ENCODE results near the gene IFT20. TPM values are rescaled to one million over a fixed set of nuclear protein-coding genes. Genes with fewer than 3 reads are reported as not detected.

Gene IFT20
- total RNA-seq, 2 donors from 2014 or later, result 17.5 to 21.3 TPM

DNA sequence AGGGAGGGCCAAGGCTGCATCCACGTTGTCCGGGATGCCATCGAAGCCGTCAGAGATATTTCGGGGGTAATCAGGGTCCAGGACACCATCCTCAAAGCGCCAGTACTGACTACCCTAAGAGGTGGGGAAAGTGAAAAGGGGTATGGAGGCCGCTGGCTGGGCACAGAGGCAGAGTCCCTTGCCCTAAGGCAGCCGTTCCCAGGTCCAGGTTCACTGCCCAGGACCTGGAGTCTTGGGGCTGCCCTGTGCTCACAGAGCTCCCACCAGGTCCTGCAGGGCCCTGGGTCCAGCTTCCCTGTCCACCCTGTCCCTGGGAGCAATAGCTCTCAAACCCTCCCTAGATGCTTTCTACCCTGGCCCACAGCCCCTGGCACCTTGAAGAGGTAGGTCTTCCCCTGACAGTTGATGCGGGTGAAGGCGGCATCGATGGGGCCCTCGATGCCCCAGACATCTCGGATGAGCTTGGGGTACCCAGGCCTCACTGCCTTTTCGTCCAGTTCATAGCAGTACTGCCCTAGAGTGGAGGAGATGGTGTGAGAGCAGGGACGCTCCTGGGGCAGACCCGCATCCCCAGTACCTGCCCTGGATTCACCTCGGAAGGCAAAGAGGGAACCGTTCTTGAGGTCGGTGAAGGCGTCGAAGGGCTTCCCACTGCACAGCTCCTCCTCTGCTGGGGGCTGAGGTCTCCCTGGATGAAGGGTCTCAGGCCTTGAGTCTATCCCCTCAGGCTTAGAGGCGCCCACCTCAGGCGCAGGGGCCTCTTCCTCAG is 33.8 kb upstream of the IFT20 start:
- Mint-ChIP-seq H3K4me1 (peaks cover 7% of the 10 kb centered on the region), H3K9me3 (no peaks in the 10 kb centered on the region), H3K27ac (no peak overlapping the region), H3K4me3 (no peak overlapping the region), H3K36me3 (ENCODE audit: low read depth) (peaks cover 16% of the 10 kb centered on the region), H3K27me3 (no peaks in the 10 kb centered on the region)
- ATAC-seq (replicated peaks), result no peak

GRCh38 chr17:28368306-28368831 is 33.1 kb upstream of the IFT20 start:
- H3K9me3 Mint-ChIP-seq, result no peaks in the 10 kb centered on the region
- no peak overlapping the region for H3K27ac Mint-ChIP-seq
- ATAC-seq (replicated peaks), result no peak
- peaks cover 3% of the 10 kb centered on the region for H3K4me1 Mint-ChIP-seq
- H3K27me3 Mint-ChIP-seq, result no peaks in the 10 kb centered on the region
- H3K36me3 Mint-ChIP-seq (ENCODE audit: low read depth), result peaks cover 14% of the 10 kb centered on the region
- no peak overlapping the region for H3K4me3 Mint-ChIP-seq

- no peak overlapping the region for H3K4me3 Mint-ChIP-seq
- no peaks in the 10 kb centered on the region for H3K4me1 Mint-ChIP-seq
These were observed 32.5 kb upstream of the IFT20 start for GRCh38 chr17:28367641-28368305.

DNA sequence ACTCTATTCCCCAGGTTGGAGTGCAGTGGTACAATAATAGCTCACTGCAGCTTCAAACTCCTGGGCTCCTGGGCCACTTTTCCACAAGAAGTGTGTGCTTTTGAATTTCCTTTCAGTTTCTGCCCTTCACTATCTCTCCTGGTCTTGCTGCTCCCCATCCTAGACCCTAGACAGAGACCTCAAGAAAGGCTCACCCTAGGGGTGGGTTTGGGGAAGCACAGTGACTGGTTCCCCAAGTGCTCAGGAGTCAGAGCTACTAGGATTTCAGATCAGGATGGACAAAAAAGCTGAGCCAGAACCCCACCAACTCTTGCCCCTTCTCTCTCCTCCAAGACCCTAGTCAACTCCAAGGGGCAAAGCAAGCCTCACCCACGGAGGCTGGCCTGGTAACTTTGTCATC is 31.3 kb upstream of the IFT20 start:
- H3K4me1 Mint-ChIP-seq, result no peaks in the 10 kb centered on the region
- H3K27me3 Mint-ChIP-seq, result no peaks in the 10 kb centered on the region
- no peaks in the 10 kb centered on the region for H3K9me3 Mint-ChIP-seq
- peaks cover 27% of the 10 kb centered on the region for H3K36me3 Mint-ChIP-seq (ENCODE audit: low read depth)
- H3K4me3 Mint-ChIP-seq, result no peak overlapping the region
- peak overlapping the region; percentile 65 for H3K27ac Mint-ChIP-seq
- no peak for ATAC-seq (replicated peaks)

More at GRCh38 chr17:28367641-28368305, 32.5 kb upstream of the IFT20 start:
- peaks cover 17% of the 10 kb centered on the region for H3K36me3 Mint-ChIP-seq (ENCODE audit: low read depth)
- H3K9me3 Mint-ChIP-seq, result no peaks in the 10 kb centered on the region
- no peak for ATAC-seq (replicated peaks)
- no peaks in the 10 kb centered on the region for H3K27me3 Mint-ChIP-seq
- no peak overlapping the region for H3K27ac Mint-ChIP-seq

DNA sequence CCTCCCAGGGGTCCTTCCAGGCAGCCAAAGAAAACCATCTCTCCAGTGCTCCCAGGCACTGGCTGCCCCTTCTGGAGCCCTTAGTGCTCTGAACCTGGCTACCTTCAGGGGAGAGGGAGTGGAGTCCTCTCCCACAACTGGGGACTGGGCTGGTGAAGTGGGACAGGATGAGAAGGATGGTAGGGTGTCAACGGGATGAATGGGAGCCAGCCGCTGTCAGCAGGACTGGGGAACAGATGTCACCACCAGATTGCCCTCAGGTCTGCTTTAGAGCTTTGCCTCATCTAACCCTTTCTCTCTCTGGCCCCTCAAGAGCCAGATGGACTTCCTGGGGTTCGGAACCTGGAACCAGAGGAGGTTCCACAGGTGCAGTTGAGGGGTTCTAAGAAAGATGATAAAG is 30.2 kb upstream of the IFT20 start:
- Mint-ChIP-seq H3K9me3 (no peaks in the 10 kb centered on the region), H3K4me3 (no peak overlapping the region)

GRCh38 chr17:28364665-28365363 is 29.5 kb upstream of the IFT20 start, which contains the start of gene SEBOX:
TSS of gene SEBOX (minus strand) at chr17:28365199. CDS start at chr17:28365151, 48 bp downstream.
- no peak for ATAC-seq (replicated peaks)
- peaks cover 39% of the 10 kb centered on the region for H3K36me3 Mint-ChIP-seq (ENCODE audit: low read depth)
- H3K4me1 Mint-ChIP-seq, result no peaks in the 10 kb centered on the region
- H3K27ac Mint-ChIP-seq, result peak within 1 kb of the TSS; percentile 65
- H3K9me3 Mint-ChIP-seq, result no peaks in the 10 kb centered on the region
- no peak within 1 kb of the TSS for H3K4me3 Mint-ChIP-seq
- H3K27me3 Mint-ChIP-seq, result no peaks in the 10 kb centered on the region

More for the DNA sequence above, 30.2 kb upstream of the IFT20 start:
- Mint-ChIP-seq H3K27ac (no peak overlapping the region), H3K27me3 (no peaks in the 10 kb centered on the region), H3K36me3 (ENCODE audit: low read depth) (peaks cover 33% of the 10 kb centered on the region), H3K4me1 (no peaks in the 10 kb centered on the region)
- ATAC-seq (replicated peaks), result no peak

- Mint-ChIP-seq H3K9me3 (no peaks in the 10 kb centered on the region), H3K4me3 (no peak overlapping the region), H3K4me1 (no peaks in the 10 kb centered on the region), H3K27ac (no peak overlapping the region), H3K27me3 (no peaks in the 10 kb centered on the region), H3K36me3 (ENCODE audit: low read depth) (peaks cover 46% of the 10 kb centered on the region)
- ATAC-seq (replicated peaks), result no peak
These were observed 28.7 kb upstream of the IFT20 start for GRCh38 chr17:28363776-28364650.

GRCh38 chr17:28363186-28363585 is 27.9 kb upstream of the IFT20 start:
- Mint-ChIP-seq H3K27ac (no peak overlapping the region), H3K27me3 (no peaks in the 10 kb centered on the region), H3K9me3 (no peaks in the 10 kb centered on the region), H3K36me3 (ENCODE audit: low read depth) (peaks cover 51% of the 10 kb centered on the region), H3K4me3 (no peak overlapping the region), H3K4me1 (peaks cover 4% of the 10 kb centered on the region)
- ATAC-seq (replicated peaks), result no peak

DNA sequence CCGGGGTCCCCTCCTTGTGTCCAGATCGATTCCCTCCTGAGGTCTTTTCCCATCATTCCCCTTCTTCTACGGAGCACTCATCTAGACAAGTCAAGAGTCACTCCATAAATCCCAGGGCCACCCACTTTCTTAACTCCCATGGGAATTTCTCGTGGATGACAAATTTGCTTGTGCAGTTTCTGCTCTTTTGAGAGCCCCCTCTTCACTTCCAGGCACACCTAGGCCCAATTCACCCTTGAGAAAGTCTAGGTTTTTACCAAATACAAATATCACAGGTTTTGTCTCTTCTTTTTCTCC is 22.6 kb upstream of the IFT20 start:
- H3K27ac Mint-ChIP-seq, result peak overlapping the region; percentile 96
- ATAC-seq (replicated peaks), result no peak
- peaks cover 19% of the 10 kb centered on the region for H3K4me1 Mint-ChIP-seq
- no peaks in the 10 kb centered on the region for H3K27me3 Mint-ChIP-seq
- peak overlapping the region; percentile 91 for H3K4me3 Mint-ChIP-seq
- peaks cover 84% of the 10 kb centered on the region for H3K36me3 Mint-ChIP-seq (ENCODE audit: low read depth)
- H3K9me3 Mint-ChIP-seq, result no peaks in the 10 kb centered on the region

GRCh38 chr17:28357061-28357900 is 22.0 kb upstream of the IFT20 start, which contains the start of gene POLDIP2:
TSS of gene POLDIP2 (minus strand) at chr17:28357527. CDS start at chr17:28357448, 79 bp downstream.
- Mint-ChIP-seq H3K27ac (peak within 1 kb of the TSS; percentile 96), H3K4me1 (peaks cover 19% of the 10 kb centered on the region), H3K36me3 (ENCODE audit: low read depth) (peaks cover 85% of the 10 kb centered on the region), H3K9me3 (no peaks in the 10 kb centered on the region), H3K4me3 (peak within 1 kb of the TSS; percentile 91), H3K27me3 (no peaks in the 10 kb centered on the region)
- peak; percentile 99 for ATAC-seq (replicated peaks)

GRCh38 chr17:28350271-28350670 is 15.0 kb upstream of the IFT20 start:
- no peaks in the 10 kb centered on the region for H3K27me3 Mint-ChIP-seq
- peak overlapping the region; percentile 21 for H3K27ac Mint-ChIP-seq
- no peak overlapping the region for H3K4me3 Mint-ChIP-seq
- no peaks in the 10 kb centered on the region for H3K9me3 Mint-ChIP-seq
- no peak for ATAC-seq (replicated peaks)
- peaks cover 97% of the 10 kb centered on the region for H3K36me3 Mint-ChIP-seq (ENCODE audit: low read depth)
- no peaks in the 10 kb centered on the region for H3K4me1 Mint-ChIP-seq

- no peaks in the 10 kb centered on the region for H3K27me3 Mint-ChIP-seq
- no peak overlapping the region for H3K4me3 Mint-ChIP-seq
- H3K4me1 Mint-ChIP-seq, result no peaks in the 10 kb centered on the region
These were observed 13.7 kb upstream of the IFT20 start for GRCh38 chr17:28348979-28349378.

GRCh38 chr17:28347261-28347891 is 12.1 kb upstream of the IFT20 start:
- H3K4me1 Mint-ChIP-seq, result no peaks in the 10 kb centered on the region
- no peak for ATAC-seq (replicated peaks)
- no peaks in the 10 kb centered on the region for H3K9me3 Mint-ChIP-seq
- no peak overlapping the region for H3K4me3 Mint-ChIP-seq
- no peak overlapping the region for H3K27ac Mint-ChIP-seq
- H3K36me3 Mint-ChIP-seq (ENCODE audit: low read depth), result peaks cover 93% of the 10 kb centered on the region
- no peaks in the 10 kb centered on the region for H3K27me3 Mint-ChIP-seq

More at GRCh38 chr17:28348979-28349378, 13.7 kb upstream of the IFT20 start:
- ATAC-seq (replicated peaks), result no peak
- Mint-ChIP-seq H3K27ac (no peak overlapping the region), H3K9me3 (no peaks in the 10 kb centered on the region), H3K36me3 (ENCODE audit: low read depth) (peaks cover 98% of the 10 kb centered on the region)

Data from activated T-helper 17 cell treated with anti-CD3 and anti-CD28 coated beads, Interleukin-2, amount 50 U/mL, for 72 hours (primary cell).